Tibial nerve (tissue), 4 donors: ENCODE results near the gene PTPRG. TPM values are rescaled to one million over a fixed set of nuclear protein-coding genes. Genes with fewer than 3 reads are reported as not detected.

Experiments
- DNase-seq, 2 donors: peaks; one replicate each; pipeline ENCODE4 v3.0.0-alpha.2; 2019; ENCODE audit warnings: low spot score in 2 of 2
- H3K27ac ChIP-seq, 4 donors: fragments of 200-600 bp; sonication (generic) in 3 of 4; one replicate each; pipeline ENCODE4 v1.5.1; 2017 to 2019; ENCODE audit warnings: mild to moderate bottlenecking in 1 of 4
- H3K27me3 ChIP-seq, 2 donors: fragments of 200-600 bp; sonication (generic) in 1 of 2; one replicate each; pipeline versions ENCODE4 v1.5.1 to v1.6.0; 2017 to 2019
- H3K36me3 ChIP-seq, 3 donors: fragments of 200-600 bp; sonication (generic); one replicate each; pipeline ENCODE4 v1.5.1; 2018 to 2019
- H3K4me1 ChIP-seq, 4 donors: fragments of 200-600 bp; sonication (generic) in 3 of 4; one replicate each; pipeline ENCODE4 v1.5.1; 2017 to 2019
- H3K4me3 ChIP-seq, 4 donors: fragments of 200-600 bp; sonication (generic) in 3 of 4; one replicate each; pipeline ENCODE4 v1.5.1; 2017 to 2019; ENCODE audit warnings: mild to moderate bottlenecking in 1 of 4, moderate library complexity in 1 of 4
- H3K9me3 ChIP-seq, 4 donors: fragments of 200-600 bp; sonication (generic) in 3 of 4; one replicate each; pipeline ENCODE4 v1.5.1; 2017 to 2019
- CTCF ChIP-seq, 5 experiments: fragments of 200-600 bp in 3 of 5; fragments of 450-650 bp in 2 of 5; sonication (generic) in 3 of 5; IDR thresholded peaks; one replicate each; pipeline ENCODE4 v1.5.1; 2016 to 2019; ENCODE audit warnings: antibody characterized with exemption in 5 of 5, mild to moderate bottlenecking in 3 of 5, moderate library complexity in 2 of 5
- EP300 ChIP-seq, 2 donors: sonication (generic); formaldehyde crosslinking; IDR thresholded peaks; one replicate each; pipeline ENCODE4 v1.6.1; 2017; ENCODE audit warnings: antibody characterized with exemption in 2 of 2, mild to moderate bottlenecking in 1 of 2
- POLR2A ChIP-seq, 2 donors: fragments of 450-650 bp; IDR thresholded peaks; one replicate each; pipeline ENCODE4 v1.6.1; 2017; ENCODE audit warnings: antibody characterized with exemption in 2 of 2, mild to moderate bottlenecking in 2 of 2, moderate library complexity in 2 of 2
- WGBS, 2 donors: methylation state at CpG; one replicate each; pipeline ENCODE4 v1.1.5; 2018; 5-methylcytosine and 5-hydroxymethylcytosine counted together
- total RNA-seq, 4 donors: library from RNA; depleted of rRNA; stranded (reverse); fragments of >200 nt; gene quantifications; one replicate each; pipeline ENCODE4 v1.1.0, GENCODE V29; 2016

Gene PTPRG
- total RNA-seq, 4 donors from 2014 or later, result 112 to 174 (median 121) TPM

GRCh38 chr3:61912158-61912557, 350.8 kb downstream of the PTPRG start:
- Histone ChIP-seq H3K9me3 (no peaks in the 10 kb centered on the region), H3K27ac (no peak overlapping the region), H3K36me3 (no peaks in the 10 kb centered on the region), H3K27me3 (no peaks in the 10 kb centered on the region), H3K4me1 (peaks cover 0 to 13% (median 0%) of the 10 kb centered on the region in 4 donors), H3K4me3 (no peak overlapping the region)
- no peak for TF ChIP-seq CTCF (IDR thresholded peaks at IDR 0.05)
- no peak for TF ChIP-seq EP300 (IDR thresholded peaks at IDR 0.05)
- TF ChIP-seq POLR2A (IDR thresholded peaks at IDR 0.05), result no peak
- no peak for DNase-seq
- 95 to 96% methylated on average over 1 of the region's 1 CpG for WGBS, 2 donors

GRCh38 chr3:61913701-61914100, 352.3 kb downstream of the PTPRG start:
- DNase-seq, result no peak
- no peak overlapping the region for H3K27ac ChIP-seq
- H3K4me3 ChIP-seq, result no peak overlapping the region
- no peaks in the 10 kb centered on the region for H3K27me3 ChIP-seq
- H3K4me1 ChIP-seq, result peaks cover 0 to 24% (median 0%) of the 10 kb centered on the region in 4 donors
- WGBS, 2 donors, result 60 to 63% methylated on average over 3 of the region's 3 CpGs
- H3K36me3 ChIP-seq, result no peaks in the 10 kb centered on the region
- no peaks in the 10 kb centered on the region for H3K9me3 ChIP-seq
- TF ChIP-seq POLR2A (IDR thresholded peaks at IDR 0.05), result no peak
- no peak for TF ChIP-seq EP300 (IDR thresholded peaks at IDR 0.05)
- TF ChIP-seq CTCF (IDR thresholded peaks at IDR 0.05), result no peak

- TF ChIP-seq EP300 (IDR thresholded peaks at IDR 0.05), result peak in 1 of 2 donors; percentile 57
- no peak for TF ChIP-seq POLR2A (IDR thresholded peaks at IDR 0.05)
- H3K27ac ChIP-seq, result no peak overlapping the region
- 63 to 72% methylated on average over 6 of the region's 6 CpGs for WGBS, 2 donors
- no peaks in the 10 kb centered on the region for H3K36me3 ChIP-seq
- no peak overlapping the region for H3K4me3 ChIP-seq
- H3K27me3 ChIP-seq, result no peaks in the 10 kb centered on the region
- no peaks in the 10 kb centered on the region for H3K9me3 ChIP-seq
- H3K4me1 ChIP-seq, result peaks cover 0 to 26% (median 0%) of the 10 kb centered on the region in 4 donors
- DNase-seq, result peak in 1 of 2 donors; percentile 27
Measured at GRCh38 chr3:61914276-61914675, 352.9 kb downstream of the PTPRG start.

- peaks cover 0 to 26% (median 0%) of the 10 kb centered on the region in 4 donors for H3K4me1 ChIP-seq
- no peaks in the 10 kb centered on the region for H3K36me3 ChIP-seq
- 86% methylated on average over 3 of the region's 3 CpGs for WGBS, 2 donors
Measured at GRCh38 chr3:61915296-61915695, 353.9 kb downstream of the PTPRG start.

GRCh38 chr3:61919371-61919770, 358.0 kb downstream of the PTPRG start:
- H3K36me3 ChIP-seq, result no peaks in the 10 kb centered on the region
- TF ChIP-seq POLR2A (IDR thresholded peaks at IDR 0.05) (no peak), CTCF (IDR thresholded peaks at IDR 0.05) (no peak), EP300 (IDR thresholded peaks at IDR 0.05) (no peak)
- H3K27ac ChIP-seq, result no peak overlapping the region
- H3K9me3 ChIP-seq, result no peaks in the 10 kb centered on the region
- H3K4me1 ChIP-seq, result peaks cover 0 to 30% (median 0%) of the 10 kb centered on the region in 4 donors
- H3K27me3 ChIP-seq, result no peaks in the 10 kb centered on the region
- WGBS, 2 donors, result 80 to 87% methylated on average over 4 of the region's 4 CpGs
- no peak for DNase-seq
- H3K4me3 ChIP-seq, result no peak overlapping the region

More at GRCh38 chr3:61915296-61915695, 353.9 kb downstream of the PTPRG start:
- Histone ChIP-seq H3K27me3 (no peaks in the 10 kb centered on the region), H3K27ac (no peak overlapping the region), H3K9me3 (no peaks in the 10 kb centered on the region), H3K4me3 (no peak overlapping the region)
- no peak for DNase-seq
- TF ChIP-seq CTCF (IDR thresholded peaks at IDR 0.05) (no peak), EP300 (IDR thresholded peaks at IDR 0.05) (no peak), POLR2A (IDR thresholded peaks at IDR 0.05) (no peak)

- TF ChIP-seq EP300 (IDR thresholded peaks at IDR 0.05), result no peak
- no peak for TF ChIP-seq POLR2A (IDR thresholded peaks at IDR 0.05)
- no peak for TF ChIP-seq CTCF (IDR thresholded peaks at IDR 0.05)
- no peaks in the 10 kb centered on the region for H3K36me3 ChIP-seq
- 63 to 66% methylated on average over 5 of the region's 5 CpGs for WGBS, 2 donors
Measured at GRCh38 chr3:61922118-61922517, 360.7 kb downstream of the PTPRG start.

More at GRCh38 chr3:61922118-61922517, 360.7 kb downstream of the PTPRG start:
- H3K4me1 ChIP-seq, result peaks cover 0 to 34% (median under 1%) of the 10 kb centered on the region in 4 donors
- DNase-seq, result no peak
- no peaks in the 10 kb centered on the region for H3K9me3 ChIP-seq
- no peaks in the 10 kb centered on the region for H3K27me3 ChIP-seq
- no peak overlapping the region for H3K27ac ChIP-seq
- no peak overlapping the region for H3K4me3 ChIP-seq
